HEK293T (cell line): ENCODE data around the gene HIBCH.

Source experiments
- ARNT ChIP-seq: fragments of 450-650 bp; IDR thresholded peaks from 2 replicates; pipeline ENCODE4 v1.6.1; 2017; ENCODE audit warnings: mild to moderate bottlenecking
- BHLHE40 ChIP-seq: fragments of 450-650 bp; IDR thresholded peaks from 2 replicates; pipeline ENCODE4 v1.6.1; 2016; ENCODE audit warnings: mild to moderate bottlenecking, moderate library complexity, borderline replicate concordance
- ELF4 ChIP-seq: fragments of 450-650 bp; IDR thresholded peaks from 2 replicates; pipeline ENCODE4 v1.6.1; 2017; ENCODE audit warnings: antibody characterized with exemption
- FOXA1 ChIP-seq: fragments of 450-650 bp; IDR thresholded peaks from 2 replicates; pipeline ENCODE4 v1.6.1; 2016; ENCODE audit warnings: mild to moderate bottlenecking
- FOXK2 ChIP-seq: fragments of 450-650 bp; IDR thresholded peaks from 2 replicates; pipeline ENCODE4 v1.6.1; 2016; ENCODE audit warnings: mild to moderate bottlenecking
- FOXM1 ChIP-seq: fragments of 450-650 bp; IDR thresholded peaks from 2 replicates; pipeline ENCODE4 v1.6.1; 2017; ENCODE audit warnings: mild to moderate bottlenecking, borderline replicate concordance
- HDGF ChIP-seq: fragments of 450-650 bp; IDR thresholded peaks from 2 replicates; pipeline ENCODE4 v1.6.1; 2017; ENCODE audit warnings: antibody characterized with exemption, borderline replicate concordance
- L3MBTL2 ChIP-seq: fragments of 450-650 bp; conservative IDR thresholded peaks from 2 replicates; pipeline ENCODE4 v1.6.1; 2016; ENCODE audit warnings: mild to moderate bottlenecking
- NFRKB ChIP-seq: fragments of 450-650 bp; IDR thresholded peaks from 2 replicates; pipeline ENCODE4 v1.6.1; 2016; ENCODE audit warnings: mild to moderate bottlenecking, moderate library complexity
- SP1 ChIP-seq: fragments of 450-650 bp; IDR thresholded peaks from 2 replicates; pipeline ENCODE4 v1.6.1; 2017
- SUZ12 ChIP-seq: fragments of 450-650 bp; IDR thresholded peaks from 2 replicates; pipeline ENCODE4 v1.6.1; 2016; ENCODE audit warnings: mild to moderate bottlenecking
- TARDBP ChIP-seq: fragments of 450-650 bp; IDR thresholded peaks from 2 replicates; pipeline ENCODE4 v1.6.1; 2016
- ZNF384 ChIP-seq: fragments of 450-650 bp; IDR thresholded peaks from 2 replicates; pipeline ENCODE4 v1.6.1; 2016
- TF ChIP-seq, protein P1 (sequence below): fragments of 450-650 bp; IDR thresholded peaks from 2 replicates; pipeline ENCODE4 v1.6.1; 2016

DNA sequence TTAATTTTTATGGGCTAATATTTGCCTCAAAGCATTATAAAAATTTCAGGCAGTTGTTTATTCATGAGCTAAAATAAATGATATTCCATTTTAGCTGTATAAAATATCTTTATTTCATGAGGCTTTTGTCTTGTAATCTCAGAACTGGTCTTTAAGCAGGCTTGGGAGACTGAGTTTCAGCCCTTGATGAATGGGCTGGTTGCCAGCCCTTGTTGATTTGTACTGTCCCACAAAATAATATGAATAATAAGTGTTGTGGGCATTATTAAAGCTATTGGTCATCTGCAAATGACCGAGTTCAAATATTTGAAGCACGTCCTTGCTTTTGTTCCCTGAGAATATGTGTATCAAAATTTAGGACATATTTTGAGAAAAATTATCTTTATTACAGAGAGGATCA, 41.9 kb upstream of the HIBCH start:
- TF ChIP-seq ZNF384 (no peak), BHLHE40 (no peak), SP1 (no peak), L3MBTL2 (no peak), FOXK2 (no peak), FOXA1 (no peak), TARDBP (no peak), NFRKB (no peak), ELF4 (no peak), ARNT (no peak), HDGF (no peak), SUZ12 (no peak), FOXM1 (no peak)
- TF ChIP-seq, protein P1, sequence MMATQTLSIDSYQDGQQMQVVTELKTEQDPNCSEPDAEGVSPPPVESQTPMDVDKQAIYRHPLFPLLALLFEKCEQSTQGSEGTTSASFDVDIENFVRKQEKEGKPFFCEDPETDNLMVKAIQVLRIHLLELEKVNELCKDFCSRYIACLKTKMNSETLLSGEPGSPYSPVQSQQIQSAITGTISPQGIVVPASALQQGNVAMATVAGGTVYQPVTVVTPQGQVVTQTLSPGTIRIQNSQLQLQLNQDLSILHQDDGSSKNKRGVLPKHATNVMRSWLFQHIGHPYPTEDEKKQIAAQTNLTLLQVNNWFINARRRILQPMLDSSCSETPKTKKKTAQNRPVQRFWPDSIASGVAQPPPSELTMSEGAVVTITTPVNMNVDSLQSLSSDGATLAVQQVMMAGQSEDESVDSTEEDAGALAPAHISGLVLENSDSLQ, result no peak
